H9 (cell line): ENCODE results near the gene EXOC3L1. TPM values are rescaled to one million over a fixed set of nuclear protein-coding genes. Genes with fewer than 3 reads are reported as not detected.

Experiments used
- DNase-seq: peaks from one replicate; pipeline ENCODE4 v3.0.0-alpha.2; 2017
- H2AFZ ChIP-seq: one replicate; pipeline ENCODE4 v1.6.1; 2013; ENCODE audit warnings: mild to moderate bottlenecking, low read length, control low read depth, moderate library complexity
- H2AK5ac ChIP-seq: 2 replicates; pipeline ENCODE4 v1.6.1; 2013; ENCODE audit warnings: low read length, control low read depth, mixed read lengths; ENCODE audit not compliant: insufficient read length
- H2BK120ac ChIP-seq: one replicate; pipeline ENCODE4 v1.6.1; 2013; ENCODE audit warnings: low read depth, mild to moderate bottlenecking, low read length, control low read depth, inconsistent platforms; ENCODE audit not compliant: poor library complexity, severe bottlenecking
- H2BK12ac ChIP-seq: 2 replicates; pipeline ENCODE4 v1.6.1; 2013; ENCODE audit warnings: low read length, control low read depth, mixed read lengths, low read depth; ENCODE audit not compliant: insufficient read length
- H2BK15ac ChIP-seq: 2 replicates; pipeline ENCODE4 v1.6.1; 2013; ENCODE audit warnings: low read depth, low read length, control low read depth
- H2BK20ac ChIP-seq: one replicate; pipeline ENCODE4 v1.6.1; 2013; ENCODE audit warnings: low read depth, mild to moderate bottlenecking, low read length, control low read depth, inconsistent platforms; ENCODE audit not compliant: poor library complexity, severe bottlenecking
- H2BK5ac ChIP-seq: 2 replicates; pipeline ENCODE4 v1.6.1; 2013; ENCODE audit warnings: low read length, control low read depth, mixed read lengths; ENCODE audit not compliant: insufficient read length
- H3K14ac ChIP-seq: 2 replicates; pipeline ENCODE4 v1.6.1; 2013; ENCODE audit warnings: low read length, control low read depth; ENCODE audit not compliant: insufficient read depth
- H3K18ac ChIP-seq: 2 replicates; pipeline ENCODE4 v1.6.1; 2013; ENCODE audit warnings: low read depth, mild to moderate bottlenecking, mixed read lengths, low read length, control low read depth; ENCODE audit not compliant: insufficient read length
- H3K23ac ChIP-seq: 2 replicates; pipeline ENCODE4 v1.6.1; 2013; ENCODE audit warnings: low read length, control low read depth, mixed read lengths, low read depth; ENCODE audit not compliant: insufficient read length
- H3K23me2 ChIP-seq: 2 replicates; pipeline ENCODE4 v1.6.1; 2013; ENCODE audit warnings: low read depth, mild to moderate bottlenecking, mixed read lengths, low read length, control low read depth; ENCODE audit not compliant: insufficient read length, poor library complexity, severe bottlenecking
- H3K27ac ChIP-seq: 2 replicates; pipeline ENCODE4 v1.5.1; 2013; ENCODE audit warnings: low read length, control low read depth, mixed read lengths, low read depth; ENCODE audit not compliant: insufficient read length
- H3K27me3 ChIP-seq: 2 replicates; pipeline ENCODE4 v1.6.1; 2013; ENCODE audit warnings: low read length, control low read depth, inconsistent platforms; ENCODE audit not compliant: insufficient read depth
- H3K4ac ChIP-seq: 2 replicates; pipeline ENCODE4 v1.6.1; 2013; ENCODE audit warnings: low read depth, mild to moderate bottlenecking, control low read depth, inconsistent platforms, low read length, moderate library complexity
- H3K4me1 ChIP-seq: 2 replicates; pipeline ENCODE4 v1.6.1; 2013; ENCODE audit warnings: low read length, control low read depth, inconsistent platforms; ENCODE audit not compliant: insufficient read depth
- H3K4me2 ChIP-seq: 2 replicates; pipeline ENCODE4 v1.6.1; 2013; ENCODE audit warnings: low read length, control low read depth, mixed read lengths; ENCODE audit not compliant: insufficient read length, insufficient read depth
- H3K56ac ChIP-seq: 2 replicates; pipeline ENCODE4 v1.6.1; 2013; ENCODE audit warnings: low read depth, mild to moderate bottlenecking, mixed read lengths, low read length, control low read depth; ENCODE audit not compliant: insufficient read length
- H3K79me1 ChIP-seq: 2 replicates; pipeline ENCODE4 v1.6.1; 2013; ENCODE audit warnings: low read depth, mild to moderate bottlenecking, moderate library complexity, low read length, control low read depth, inconsistent platforms; ENCODE audit not compliant: insufficient read depth, poor library complexity, severe bottlenecking
- H3K79me2 ChIP-seq: 2 replicates; pipeline ENCODE4 v1.6.1; 2013; ENCODE audit warnings: low read length, control low read depth, inconsistent platforms; ENCODE audit not compliant: insufficient read depth
- H3K9ac ChIP-seq: 2 replicates; pipeline ENCODE4 v1.6.1; 2013; ENCODE audit warnings: low read length, control low read depth, mixed read lengths; ENCODE audit not compliant: insufficient read length; ENCODE audit errors: extremely low read depth
- H3K9me3 ChIP-seq: one replicate; pipeline ENCODE4 v1.6.1; 2013; ENCODE audit warnings: low read depth, low read length, inconsistent platforms; ENCODE audit not compliant: control insufficient read depth
- H3T11ph ChIP-seq: one replicate; pipeline ENCODE4 v1.6.1; 2013; ENCODE audit warnings: mild to moderate bottlenecking, low read length, control low read depth, inconsistent platforms
- H4K20me1 ChIP-seq: one replicate; pipeline ENCODE4 v1.6.1; 2013; ENCODE audit not compliant: control insufficient read depth, insufficient read length, insufficient read depth
- H4K5ac ChIP-seq: 2 replicates; pipeline ENCODE4 v1.6.1; 2013; ENCODE audit warnings: low read depth, mild to moderate bottlenecking, mixed read lengths, low read length, control low read depth; ENCODE audit not compliant: insufficient read length
- H4K8ac ChIP-seq: replicated peaks from 2 replicates; pipeline ENCODE4 v1.6.1; 2013; ENCODE audit warnings: low read length, control low read depth, mixed read lengths, low read depth; ENCODE audit not compliant: insufficient read length
- H4K91ac ChIP-seq: 2 replicates; pipeline ENCODE4 v1.6.1; 2013; ENCODE audit warnings: low read depth, mild to moderate bottlenecking, moderate library complexity, mixed read lengths, low read length, control low read depth; ENCODE audit not compliant: insufficient read length
- H3K27ac Mint-ChIP-seq, 3 experiments: 2 replicates in 2 of 3; 3 replicates in 1 of 3; pipeline ENCODE4 v1.8.0; 2020 to 2021; ENCODE audit warnings: mixed read lengths in 3 of 3, mild to moderate bottlenecking in 1 of 3, moderate library complexity in 1 of 3
- H3K27me3 Mint-ChIP-seq: 2 replicates; pipeline ENCODE4 v1.8.0; 2021; ENCODE audit warnings: low read depth, mild to moderate bottlenecking, moderate library complexity, mixed read lengths
- H3K36me3 Mint-ChIP-seq, 3 experiments: 2 replicates in 2 of 3; 3 replicates in 1 of 3; pipeline ENCODE4 v1.8.0; 2020 to 2021; ENCODE audit warnings: low read depth in 3 of 3, mixed read lengths in 3 of 3; ENCODE audit not compliant: insufficient read depth in 1 of 3
- H3K4me1 Mint-ChIP-seq, 2 experiments: 2 replicates each; pipeline ENCODE4 v1.8.0; 2020; ENCODE audit warnings: mixed read lengths in 2 of 2
- H3K4me3 Mint-ChIP-seq, 2 experiments: 2 replicates in 1 of 2; 3 replicates in 1 of 2; pipeline ENCODE4 v1.8.0; 2020 to 2021; ENCODE audit warnings: mild to moderate bottlenecking in 2 of 2, mixed read lengths in 2 of 2, moderate library complexity in 1 of 2
- H3K9me3 Mint-ChIP-seq, 2 experiments: 2 replicates in 1 of 2; 3 replicates in 1 of 2; pipeline ENCODE4 v1.8.0; 2020; ENCODE audit warnings: mild to moderate bottlenecking in 2 of 2, mixed read lengths in 2 of 2, moderate library complexity in 1 of 2
- CTCF ChIP-seq: fragments of 200-600 bp; sonication (generic); conservative IDR thresholded peaks from 3 replicates; pipeline ENCODE4 v1.8.0; 2021; ENCODE audit warnings: antibody characterized with exemption, mild to moderate bottlenecking
- WGBS: extraction: QIAGEN DNeasy Blood & Tissue Kit; methylation state at CpG from one replicate; pipeline ENCODE4 v1.1.7; 2013; ENCODE audit warnings: missing lambda C conversion rate, low lambda C conversion rate, mixed read lengths; ENCODE audit not compliant: insufficient read length; ENCODE audit errors: extremely low coverage; 5-methylcytosine and 5-hydroxymethylcytosine counted together
- total RNA-seq: library from RNA; stranded (reverse); gene quantifications from 2 replicates; pipeline ENCODE4 v1.2.1, GENCODE V29; 2021

EXOC3L1 gene
- total RNA-seq, 1 experiment from 2014 or later, result 3.3 TPM

GRCh38 chr16:67198238-67198734, 8.3 kb upstream of the EXOC3L1 start:
- Histone ChIP-seq H3K9ac (no peak overlapping the region), H3K79me2 (peaks cover 3% of the 10 kb centered on the region; the same call in 1 of the 2 replicates), H4K91ac (no peak overlapping the region), H3K23me2 (no peaks in the 10 kb centered on the region), H2AK5ac (no peak overlapping the region), H3K56ac (no peak overlapping the region), H3K79me1 (peaks cover 3% of the 10 kb centered on the region), H2BK20ac (no peak overlapping the region), H3K14ac (no peak overlapping the region), H3K27ac (no peak overlapping the region), H4K8ac (no peak overlapping the region), H3K9me3 (no peaks in the 10 kb centered on the region), H3K4me2 (peak overlapping the region; percentile 47), H2BK15ac (no peak overlapping the region), H2BK12ac (no peak overlapping the region), H3K23ac (no peak overlapping the region), H3K4ac (no peak overlapping the region), H3K4me1 (no peaks in the 10 kb centered on the region), H2BK5ac (no peak overlapping the region), H3T11ph (no peak overlapping the region), H4K20me1 (no peaks in the 10 kb centered on the region), H3K27me3 (no peaks in the 10 kb centered on the region), H4K5ac (no peak overlapping the region), H2AFZ (no peak overlapping the region), H2BK120ac (no peak overlapping the region), H3K18ac (no peak overlapping the region)
- Mint-ChIP-seq H3K4me1 (peaks cover 8 to 19% of the 10 kb centered on the region in 2 experiments), H3K4me3 (peak overlapping the region; percentile 10 to 62; a peak in 3 of 5 replicates), H3K27ac (0 out of 7 replicates have a peak overlapping the region, but pooled peaks of 1 of the 3 experiments have one; percentile 66), H3K9me3 (no peaks in the 10 kb centered on the region), H3K36me3 (peaks cover 37 to 73% (median 53%) of the 10 kb centered on the region in 3 experiments), H3K27me3 (0 out of 2 replicates have a peak, but pooled peaks cover 2% of the 10 kb centered on the region)
- DNase-seq, result peak; percentile 79
- no CpG with 5 or more reads among the region's 12 CpGs for WGBS
- TF ChIP-seq CTCF, result peak; percentile 70
